ENCODE results near the gene GRSF1. TPM values are rescaled to one million over a fixed set of nuclear protein-coding genes. Genes with fewer than 3 reads are reported as not detected.
"Not testable (repeated sequence)": the region's sequence is repeated elsewhere in the genome, so short reads cannot be mapped to it uniquely, and the experiment has no call there.

GRSF1 gene
- total RNA-seq, 2 experiments from 2014 or later: 32.8 to 67.0 TPM

- POLR2A ChIA-PET: no interaction called here
These were observed 2.3 kb upstream of the GRSF1 start for GRCh38 chr4:70841951-70842350.

GRCh38 chr4:70841211-70841610, 1.5 kb upstream of the GRSF1 start:
- Histone ChIP-seq H4K20me1 (ENCODE audit: insufficient read depth, low read length) (peaks cover 13% of the 10 kb centered on the region), H2AFZ (ENCODE audit: low read length) (0 out of 2 replicates have a peak overlapping the region, but pooled peaks have one; percentile 21), H3K4me1 (ENCODE audit: insufficient read depth, low read length, poor library complexity, severe bottlenecking) (peaks cover 38% of the 10 kb centered on the region), H3K9me2 (ENCODE audit: insufficient read depth, low read length) (no peaks in the 10 kb centered on the region), H3K36me3 (ENCODE audit: insufficient read depth, low read length) (peaks cover 13% of the 10 kb centered on the region), H3K79me2 (ENCODE audit: insufficient read depth, low read depth, low read length) (peaks cover 29% of the 10 kb centered on the region), H3K4me2 (ENCODE audit: low read length) (no peak overlapping the region), H3K9me3 (ENCODE audit: low read length) (no peaks in the 10 kb centered on the region), H3K4me3 (ENCODE audit: low read depth, low read length, poor library complexity, severe bottlenecking) (no peak overlapping the region), H3K27ac (ENCODE audit: low read depth, low read length, poor library complexity, severe bottlenecking) (no peak overlapping the region)
- POLR2A ChIA-PET: interaction anchor here (0.6 kb wide), 1 partner anchor 11 kb away, joined by 3 read pairs; no protein-coding TSS in a partner anchor
- BruUV-seq (replicated peaks): TSS peak; percentile 61
- no peak for TF ChIP-seq EZH2phosphoT487 (IDR thresholded peaks at IDR 0.05; ENCODE audit: borderline replicate concordance, low read depth, low read length)
- no peak for TF ChIP-seq CTCF (conservative IDR thresholded peaks at IDR 0.05; ENCODE audit: low read length)
- intact Hi-C loops (cut with micrococcal nuclease; ENCODE audit: unreplicated experiment): no loop called here
- CTCF ChIA-PET (ENCODE audit: unreplicated experiment): no interaction called here
- no peak for DNase-seq (ENCODE audit: low spot score)

More at GRCh38 chr4:70841951-70842350, 2.3 kb upstream of the GRSF1 start:
- no peak overlapping the region for H3K4me2 ChIP-seq (ENCODE audit: low read length)
- H3K4me3 ChIP-seq (ENCODE audit: low read depth, low read length, poor library complexity, severe bottlenecking): no peak overlapping the region
- no peak for DNase-seq (ENCODE audit: low spot score)
- H2AFZ ChIP-seq (ENCODE audit: low read length): peak overlapping the region; percentile 67; the same call in 1 of the 2 replicates
- CTCF ChIA-PET (ENCODE audit: unreplicated experiment): no interaction called here
- intact Hi-C loops (cut with micrococcal nuclease; ENCODE audit: unreplicated experiment): no loop called here
- H4K20me1 ChIP-seq (ENCODE audit: insufficient read depth, low read length): peaks cover 6% of the 10 kb centered on the region
- H3K27ac ChIP-seq (ENCODE audit: low read depth, low read length, poor library complexity, severe bottlenecking): no peak overlapping the region
- no peaks in the 10 kb centered on the region for H3K9me3 ChIP-seq (ENCODE audit: low read length)
- no peaks in the 10 kb centered on the region for H3K9me2 ChIP-seq (ENCODE audit: insufficient read depth, low read length)
- no TSS peak for BruUV-seq (replicated peaks)
- peaks cover 5% of the 10 kb centered on the region; the same call in 1 of the 2 replicates for H3K36me3 ChIP-seq (ENCODE audit: insufficient read depth, low read length)
- peaks cover 22% of the 10 kb centered on the region for H3K79me2 ChIP-seq (ENCODE audit: insufficient read depth, low read depth, low read length)
- TF ChIP-seq CTCF (conservative IDR thresholded peaks at IDR 0.05; ENCODE audit: low read length): no peak
- no peak for TF ChIP-seq EZH2phosphoT487 (IDR thresholded peaks at IDR 0.05; ENCODE audit: borderline replicate concordance, low read depth, low read length)
- H3K4me1 ChIP-seq (ENCODE audit: insufficient read depth, low read length, poor library complexity, severe bottlenecking): peaks cover 31% of the 10 kb centered on the region

- H3K79me2 ChIP-seq (ENCODE audit: insufficient read depth, low read depth, low read length): peaks cover 35% of the 10 kb centered on the region
- H3K9me3 ChIP-seq (ENCODE audit: low read length); H3K4me3 ChIP-seq (ENCODE audit: low read depth, low read length, poor library complexity, severe bottlenecking); intact Hi-C loops (cut with micrococcal nuclease; ENCODE audit: unreplicated experiment); H3K9me2 ChIP-seq (ENCODE audit: insufficient read depth, low read length); H3K27ac ChIP-seq (ENCODE audit: low read depth, low read length, poor library complexity, severe bottlenecking); CTCF ChIA-PET (ENCODE audit: unreplicated experiment); DNase-seq (ENCODE audit: low spot score); H3K4me2 ChIP-seq (ENCODE audit: low read length); BruUV-seq (replicated peaks); H2AFZ ChIP-seq (ENCODE audit: low read length): not testable (repeated sequence)
- peaks cover 14% of the 10 kb centered on the region for H4K20me1 ChIP-seq (ENCODE audit: insufficient read depth, low read length)
- peaks cover 41% of the 10 kb centered on the region for H3K4me1 ChIP-seq (ENCODE audit: insufficient read depth, low read length, poor library complexity, severe bottlenecking)
- peaks cover 18% of the 10 kb centered on the region for H3K36me3 ChIP-seq (ENCODE audit: insufficient read depth, low read length)
- POLR2A ChIA-PET: interaction anchor here (0.6 kb wide), 1 partner anchor 12 kb away, joined by 3 read pairs; no protein-coding TSS in a partner anchor
These were observed 941 bp upstream of the GRSF1 start for GRCh38 chr4:70840631-70841030.

GRCh38 chr4:70840137-70840536, 447 bp upstream of the GRSF1 start:
- H3K9me3 ChIP-seq (ENCODE audit: low read length); intact Hi-C loops (cut with micrococcal nuclease; ENCODE audit: unreplicated experiment); H2AFZ ChIP-seq (ENCODE audit: low read length): not testable (repeated sequence)

More at GRCh38 chr4:70840137-70840536, 447 bp upstream of the GRSF1 start:
- H4K20me1 ChIP-seq (ENCODE audit: insufficient read depth, low read length): peaks cover 14% of the 10 kb centered on the region
- H3K4me2 ChIP-seq (ENCODE audit: low read length): peak overlapping the region; percentile 0; the same call in 1 of the 2 replicates
- BruUV-seq (replicated peaks); H3K9me2 ChIP-seq (ENCODE audit: insufficient read depth, low read length); CTCF ChIA-PET (ENCODE audit: unreplicated experiment); H3K27ac ChIP-seq (ENCODE audit: low read depth, low read length, poor library complexity, severe bottlenecking); H3K4me3 ChIP-seq (ENCODE audit: low read depth, low read length, poor library complexity, severe bottlenecking): not testable (repeated sequence)
- peaks cover 41% of the 10 kb centered on the region for H3K4me1 ChIP-seq (ENCODE audit: insufficient read depth, low read length, poor library complexity, severe bottlenecking)
- POLR2A ChIA-PET: interaction anchor here (0.7 kb wide), 1 partner anchor 152 kb away, joined by 3 read pairs; no protein-coding TSS in a partner anchor
- DNase-seq (ENCODE audit: low spot score): peak; percentile 62
- H3K79me2 ChIP-seq (ENCODE audit: insufficient read depth, low read depth, low read length): peaks cover 38% of the 10 kb centered on the region
- H3K36me3 ChIP-seq (ENCODE audit: insufficient read depth, low read length): peaks cover 21% of the 10 kb centered on the region
